WTC11 (cell line): Measurements from ENCODE around the gene CHRNA3. TPM values are rescaled to one million over a fixed set of nuclear protein-coding genes. Genes with fewer than 3 reads are reported as not detected.

Experiments
- ATAC-seq: fragments of 200-7000 bp; cut with Tn5 transposase; 2 replicates; pipeline ENCODE4 v1.10.0; 2021; ENCODE audit warnings: mild to moderate bottlenecking, moderate library complexity
- CTCF ChIA-PET: fragments of 300-600 bp; sonication (Branson Sonifier 250); formaldehyde crosslinking; loops from one replicate; lab custom pipeline; 2021; ENCODE audit warnings: antibody characterized with exemption; lab: Charles Lee
- POLR2A ChIA-PET: fragments of 350-600 bp; sonication (Branson Sonifier 250); formaldehyde crosslinking; loops from one replicate; lab custom pipeline; 2021; ENCODE audit warnings: antibody characterized with exemption; lab: Charles Lee
- DNase-seq: peaks from one replicate; pipeline ENCODE4 v3.0.0; 2021; ENCODE audit warnings: low spot score
- H3K27ac Mint-ChIP-seq: 2 replicates; pipeline ENCODE4 v1.8.0; 2021; ENCODE audit warnings: mixed read lengths
- H3K27me3 Mint-ChIP-seq: 2 replicates; pipeline ENCODE4 v1.8.0; 2021; ENCODE audit warnings: low read depth, mild to moderate bottlenecking, moderate library complexity, mixed read lengths
- H3K36me3 Mint-ChIP-seq: 2 replicates; pipeline ENCODE4 v1.8.0; 2021; ENCODE audit warnings: mixed read lengths
- H3K4me1 Mint-ChIP-seq: 2 replicates; pipeline ENCODE4 v1.8.0; 2022; ENCODE audit warnings: mixed read lengths
- H3K4me3 Mint-ChIP-seq: 2 replicates; pipeline ENCODE4 v1.8.0; 2021; ENCODE audit warnings: mild to moderate bottlenecking, moderate library complexity, mixed read lengths
- H3K9me3 Mint-ChIP-seq: 2 replicates; pipeline ENCODE4 v1.8.0; 2021; ENCODE audit warnings: mixed read lengths
- ATF3 ChIP-seq: sonication (generic); formaldehyde crosslinking; conservative IDR thresholded peaks from 2 replicates; pipeline ENCODE4 v1.8.1; 2022; ENCODE audit warnings: mild to moderate bottlenecking, missing genetic modification reagents
- CREM ChIP-seq: sonication (generic); formaldehyde crosslinking; IDR thresholded peaks from 2 replicates; pipeline ENCODE4 v1.8.1; 2022; ENCODE audit warnings: mild to moderate bottlenecking, missing genetic modification reagents, moderate library complexity
- GTF2I ChIP-seq: fragments of 250-450 bp; sonication (Bioruptor Pico); conservative IDR thresholded peaks from 2 replicates; pipeline ENCODE4 v1.4.0; 2021; ENCODE audit warnings: mild to moderate bottlenecking
- NR2C2 ChIP-seq: sonication (generic); formaldehyde crosslinking; IDR thresholded peaks from 2 replicates; pipeline ENCODE4 v1.8.0; 2022; ENCODE audit warnings: mild to moderate bottlenecking, missing genetic modification reagents
- PREB ChIP-seq: sonication (generic); formaldehyde crosslinking; IDR thresholded peaks from 2 replicates; pipeline ENCODE4 v1.8.1; 2022; ENCODE audit warnings: mild to moderate bottlenecking, missing genetic modification reagents, moderate library complexity, borderline replicate concordance
- RORB ChIP-seq: fragments of 250-450 bp; sonication (Bioruptor Pico); IDR thresholded peaks from 2 replicates; pipeline ENCODE4 v1.9.0; 2021; ENCODE audit warnings: mild to moderate bottlenecking
- SMAD3 ChIP-seq: sonication (generic); formaldehyde crosslinking; IDR thresholded peaks from 2 replicates; pipeline ENCODE4 v1.8.0; 2022; ENCODE audit warnings: missing genetic modification reagents, mild to moderate bottlenecking, borderline replicate concordance
- SMAD4 ChIP-seq: sonication (generic); formaldehyde crosslinking; IDR thresholded peaks from 2 replicates; pipeline ENCODE4 v1.8.0; 2022; ENCODE audit warnings: mild to moderate bottlenecking, missing genetic modification reagents
- SOX15 ChIP-seq: fragments of 250-450 bp; sonication (Bioruptor Pico); IDR thresholded peaks from 2 replicates; pipeline ENCODE4 v1.9.0; 2021; ENCODE audit warnings: mild to moderate bottlenecking
- STAT6 ChIP-seq: sonication (generic); formaldehyde crosslinking; conservative IDR thresholded peaks from 2 replicates; pipeline ENCODE4 v1.8.1; 2023; ENCODE audit warnings: mild to moderate bottlenecking, low read depth, missing genetic modification reagents, moderate library complexity
- TEAD4 ChIP-seq: sonication (generic); formaldehyde crosslinking; IDR thresholded peaks from 2 replicates; pipeline ENCODE4 v1.8.0; 2022; ENCODE audit warnings: mild to moderate bottlenecking, missing genetic modification reagents
- USF1 ChIP-seq: sonication (generic); formaldehyde crosslinking; IDR thresholded peaks from 2 replicates; pipeline ENCODE4 v1.8.0; 2022; ENCODE audit warnings: mild to moderate bottlenecking, missing genetic modification reagents
- ZBTB43 ChIP-seq: sonication (generic); formaldehyde crosslinking; IDR thresholded peaks from 2 replicates; pipeline ENCODE4 v1.8.1; 2023; ENCODE audit warnings: mild to moderate bottlenecking, missing genetic modification reagents
- ZNF138 ChIP-seq: sonication (generic); formaldehyde crosslinking; conservative IDR thresholded peaks from 2 replicates; pipeline ENCODE4 v1.8.1; 2022; ENCODE audit warnings: mild to moderate bottlenecking, moderate library complexity, missing genetic modification reagents
- ZNF281 ChIP-seq: sonication (generic); formaldehyde crosslinking; IDR thresholded peaks from 2 replicates; pipeline ENCODE4 v1.8.0; 2023; ENCODE audit warnings: mild to moderate bottlenecking, missing genetic modification reagents
- ZNF416 ChIP-seq: fragments of 250-450 bp; sonication (Bioruptor Pico); IDR thresholded peaks from 2 replicates; pipeline ENCODE4 v1.9.0; 2021; ENCODE audit warnings: mild to moderate bottlenecking, inconsistent platforms
- total RNA-seq: library from RNA; stranded (reverse); gene quantifications from 3 replicates; pipeline ENCODE4 v1.2.3, GENCODE V29; 2021

Gene CHRNA3
- total RNA-seq, 1 experiment from 2014 or later: 4.4 TPM

- Mint-ChIP-seq H3K4me3 (no peak overlapping the region), H3K27ac (peak overlapping the region; percentile 30; the same call in 1 of the 2 replicates), H3K36me3 (peaks cover 44% of the 10 kb centered on the region), H3K9me3 (no peaks in the 10 kb centered on the region), H3K4me1 (peaks cover 4% of the 10 kb centered on the region), H3K27me3 (no peaks in the 10 kb centered on the region)
- ATAC-seq (peak; percentile 62), DNase-seq (no peak)
- TF ChIP-seq PREB (CRISPR knock-in tag) (no peak), USF1 (CRISPR knock-in tag) (no peak), ZNF281 (CRISPR knock-in tag) (no peak), ZNF416 (CRISPR knock-in tag) (no peak), NR2C2 (CRISPR knock-in tag) (no peak), SMAD4 (CRISPR knock-in tag) (no peak), SOX15 (no peak), SMAD3 (CRISPR knock-in tag) (no peak), TEAD4 (CRISPR knock-in tag) (no peak), STAT6 (CRISPR knock-in tag) (no peak), ATF3 (no peak), GTF2I (CRISPR knock-in tag) (no peak), ZNF138 (no peak), RORB (CRISPR knock-in tag) (no peak), ZBTB43 (no peak), CREM (no peak)
- CTCF ChIA-PET: interaction anchor here (1.2 kb wide), 1 partner anchor 15 kb away, joined by 3 read pairs; the partner anchor contains the start of gene CHRNA5
- POLR2A ChIA-PET: interaction anchor here (1.9 kb wide), 1 partner anchor 15 kb away, joined by 6 read pairs; the partner anchor contains the start of gene CHRNA5
Observed at GRCh38 chr15:78550194-78550593, 70.6 kb downstream of the CHRNA3 start.

Other genes with a start within 250 kb of the CHRNA3 start
- gene IREB2, start 182.8 kb downstream of the CHRNA3 start, total RNA-seq: 86.0 to 89.5 TPM (median 89.3 TPM) in 3 replicates
- gene HYKK, start 113.4 kb downstream of the CHRNA3 start, total RNA-seq: 3.1 to 4.9 TPM (median 4.4 TPM) in 3 replicates
- 268 to 281 TPM (median 269 TPM) in 3 replicates for gene PSMA4, start 80.6 kb downstream of the CHRNA3 start, total RNA-seq
- gene CHRNA5, start 55.5 kb downstream of the CHRNA3 start, total RNA-seq: 21.0 to 23.3 TPM (median 21.2 TPM) in 3 replicates
- gene CHRNB4, start 20.2 kb upstream of the CHRNA3 start, total RNA-seq: 3.7 to 10.1 TPM (median 4.0 TPM) in 3 replicates
- 66.5 to 70.3 TPM (median 67.1 TPM) in 3 replicates for gene ADAMTS7, start 190.5 kb upstream of the CHRNA3 start, total RNA-seq